Peyer's patch (tissue), 4 donors: Measurements from ENCODE around the gene CARM1.

Experiments
- CTCF ChIP-seq, 6 experiments: fragments of 450-650 bp in 4 of 6; fragments of 200-600 bp in 2 of 6; sonication (generic) in 1 of 6; IDR thresholded peaks; one replicate each; pipeline ENCODE4 v1.5.1; 2017 to 2019; ENCODE audit warnings: antibody characterized with exemption in 6 of 6, mild to moderate bottlenecking in 3 of 6, moderate library complexity in 1 of 6
- POLR2A ChIP-seq, 2 donors: fragments of 450-650 bp; IDR thresholded peaks; one replicate each; pipeline ENCODE4 v1.5.1; 2017; ENCODE audit warnings: antibody characterized with exemption in 2 of 2, mild to moderate bottlenecking in 2 of 2, moderate library complexity in 2 of 2

GRCh38 chr19:10842788-10843187 is 28.6 kb upstream of the CARM1 start:
- TF ChIP-seq CTCF (IDR thresholded peaks at IDR 0.05) (no peak), POLR2A (IDR thresholded peaks at IDR 0.05) (no peak)
